Measurements from ENCODE around the gene AXDND1.
A peak's percentile ranks its signal among the peaks of the same experiment; 100 is the strongest.

The AXDND1 gene

DNA sequence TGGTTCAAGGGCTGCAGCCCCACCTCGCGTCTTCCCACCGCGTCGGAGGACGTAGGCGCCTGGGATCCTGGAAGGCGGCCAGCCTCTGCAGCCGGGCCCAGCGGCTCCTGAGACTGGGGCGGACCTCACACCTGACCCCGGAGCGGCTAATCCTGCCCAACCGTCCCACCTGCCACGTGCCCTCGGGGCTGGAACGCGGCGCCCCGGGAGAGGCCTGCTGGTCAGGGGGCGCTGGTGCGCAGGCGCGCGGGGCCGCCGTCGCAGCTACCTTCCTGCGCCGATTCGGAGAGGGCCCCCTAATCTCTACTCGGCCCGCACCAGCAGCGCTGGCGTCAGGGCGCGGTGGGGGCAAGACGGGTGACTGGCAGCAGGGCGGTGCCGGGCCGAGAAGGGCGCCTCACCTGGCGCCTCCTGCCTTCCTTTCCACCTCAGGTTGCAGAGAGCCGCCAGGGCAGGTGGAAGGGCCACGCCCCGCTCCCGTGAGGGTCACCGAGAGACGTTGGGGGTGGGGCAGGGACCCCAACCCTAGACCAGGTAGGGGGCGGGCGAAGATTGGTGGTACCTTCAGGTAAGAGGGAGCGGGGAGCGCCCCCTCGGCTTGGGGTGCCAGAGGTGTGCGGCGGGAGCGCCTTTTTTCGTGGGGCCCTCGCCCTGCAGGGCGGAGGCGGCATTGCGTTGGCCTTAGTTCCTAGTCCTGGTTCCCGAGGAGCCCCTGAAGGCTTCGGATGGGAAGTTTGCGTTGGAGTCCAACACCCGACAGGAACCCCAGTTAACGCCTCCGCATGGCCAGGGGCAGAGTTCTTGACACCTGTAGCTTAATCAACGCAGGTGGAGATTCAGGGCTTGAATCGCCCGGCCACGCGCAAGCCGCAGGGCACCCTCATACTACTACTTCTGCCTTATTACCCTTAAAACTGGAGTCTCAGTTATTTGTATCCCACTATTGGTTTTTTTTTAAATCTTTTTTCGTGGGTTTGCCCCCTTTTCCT, 226.1 kb downstream of the AXDND1 start, which contains the start of gene TDRD5:
Gene TDRD5, plus strand, starts transcription at position 241 of the 989 bp plus-strand sequence. CDS start 784 bp downstream, outside the sequence.
- H3K27ac ChIP-seq (ENCODE audit: low read length), result no peak within 1 kb of the TSS
- H3K4me3 ChIP-seq (ENCODE audit: low read length), result peak within 1 kb of the TSS; percentile 8; the same call in 1 of the 2 replicates
- H3K27me3 ChIP-seq (ENCODE audit: control insufficient read depth, insufficient read depth, low read length), result peaks cover 2% of the 10 kb centered on the region; the same call in 1 of the 2 replicates
- DNase-seq (ENCODE audit: low read depth, low spot score), result no peak
- H3K36me3 ChIP-seq (ENCODE audit: control insufficient read depth, insufficient read depth, low read length), result no peaks in the 10 kb centered on the region; the same call in 1 of the 2 replicates
- H3K9me3 ChIP-seq (ENCODE audit: control insufficient read depth, insufficient read depth, low read length), result no peaks in the 10 kb centered on the region
- WGBS (ENCODE audit: insufficient coverage, insufficient read length), result no CpG with 5 or more reads among the region's 75 CpGs
- H3K4me1 ChIP-seq (ENCODE audit: control insufficient read depth, insufficient read depth, low read length), result no peaks in the 10 kb centered on the region; the same call in 1 of the 2 replicates

DNA sequence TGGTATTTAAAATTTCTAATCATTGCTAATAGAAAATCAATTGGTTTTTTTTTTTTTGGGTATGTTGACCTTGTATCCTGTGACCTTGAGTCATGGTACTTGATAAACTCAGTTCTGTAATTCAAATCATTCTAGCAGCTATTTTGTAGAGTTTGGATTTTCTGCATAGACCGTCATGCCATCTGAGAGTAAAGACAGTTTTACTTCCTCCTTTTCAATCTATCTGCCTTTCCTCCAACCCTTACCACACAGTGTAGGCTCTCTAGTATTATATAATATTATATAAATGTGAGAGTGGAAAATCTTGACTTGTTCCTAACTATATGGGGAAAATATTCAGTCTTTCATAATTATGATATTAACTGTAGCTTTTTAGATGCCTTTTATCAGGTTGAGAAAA, 232.9 kb downstream of the AXDND1 start:
- H3K4me1 ChIP-seq (ENCODE audit: control insufficient read depth, insufficient read depth, low read length), result no peaks in the 10 kb centered on the region
- H3K4me3 ChIP-seq (ENCODE audit: low read length), result no peak overlapping the region
- H3K36me3 ChIP-seq (ENCODE audit: control insufficient read depth, insufficient read depth, low read length), result no peaks in the 10 kb centered on the region
- no peaks in the 10 kb centered on the region for H3K9me3 ChIP-seq (ENCODE audit: control insufficient read depth, insufficient read depth, low read length)
- H3K27ac ChIP-seq (ENCODE audit: low read length), result no peak overlapping the region
- no peaks in the 10 kb centered on the region for H3K27me3 ChIP-seq (ENCODE audit: control insufficient read depth, insufficient read depth, low read length)
- WGBS (ENCODE audit: insufficient coverage, insufficient read length), result no CpG with 5 or more reads among the region's 1 CpG
- no peak for DNase-seq (ENCODE audit: low read depth, low spot score)

DNA sequence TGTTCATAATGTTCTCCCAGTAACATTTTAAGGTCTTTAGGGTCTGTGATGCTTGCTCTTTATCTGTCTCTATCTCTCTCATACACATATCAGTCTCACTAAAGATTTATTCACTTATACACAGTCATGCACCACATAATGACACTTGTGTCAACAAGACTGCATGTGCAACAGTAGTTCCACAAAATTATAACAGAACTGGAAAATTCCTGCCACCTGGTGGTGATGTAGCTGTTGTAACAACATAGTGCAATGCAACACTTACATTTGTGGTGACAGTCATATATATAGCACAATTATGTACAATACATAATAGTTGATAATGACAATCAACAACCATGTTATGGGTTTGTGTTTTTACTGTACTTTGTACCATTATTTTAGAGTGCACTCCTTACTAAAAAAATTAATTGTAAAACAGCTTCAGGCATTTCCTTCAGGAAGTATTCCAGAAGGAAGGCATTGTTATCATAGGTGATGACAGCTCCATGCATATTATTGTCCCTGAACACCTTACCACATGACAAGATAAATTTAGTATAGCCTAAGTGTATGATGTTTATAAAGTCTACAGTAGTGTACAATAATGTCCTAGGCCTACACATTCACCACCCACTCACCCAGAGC, 234.0 kb downstream of the AXDND1 start:
- Histone ChIP-seq H3K27me3 (ENCODE audit: control insufficient read depth, insufficient read depth, low read length) (no peaks in the 10 kb centered on the region), H3K36me3 (ENCODE audit: control insufficient read depth, insufficient read depth, low read length) (no peaks in the 10 kb centered on the region), H3K27ac (ENCODE audit: low read length) (no peak overlapping the region), H3K4me1 (ENCODE audit: control insufficient read depth, insufficient read depth, low read length) (no peaks in the 10 kb centered on the region), H3K9me3 (ENCODE audit: control insufficient read depth, insufficient read depth, low read length) (no peaks in the 10 kb centered on the region), H3K4me3 (ENCODE audit: low read length) (no peak overlapping the region)
- DNase-seq (ENCODE audit: low read depth, low spot score), result no peak

DNA sequence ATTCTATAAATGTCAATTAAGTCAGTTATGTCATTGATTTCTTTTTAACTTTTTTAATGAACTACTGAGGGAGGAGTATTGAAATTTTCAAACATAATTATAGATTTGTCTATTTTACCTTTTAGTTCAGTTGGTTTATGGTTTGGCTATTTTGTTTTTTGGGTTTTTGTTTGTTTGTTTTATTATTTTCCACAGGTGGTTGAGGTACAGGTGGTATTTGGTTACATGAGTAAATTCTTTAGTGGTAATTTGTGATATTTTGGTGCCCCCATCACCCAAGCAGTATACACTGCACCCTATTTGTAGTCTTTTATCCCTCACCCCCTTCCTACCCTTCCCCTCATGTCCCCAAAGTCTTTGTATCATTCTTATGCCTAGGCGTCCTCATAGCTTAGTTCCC, 235.3 kb downstream of the AXDND1 start:
- Histone ChIP-seq H3K9me3 (ENCODE audit: control insufficient read depth, insufficient read depth, low read length) (no peaks in the 10 kb centered on the region), H3K27ac (ENCODE audit: low read length) (no peak overlapping the region), H3K4me3 (ENCODE audit: low read length) (no peak overlapping the region), H3K27me3 (ENCODE audit: control insufficient read depth, insufficient read depth, low read length) (no peaks in the 10 kb centered on the region), H3K36me3 (ENCODE audit: control insufficient read depth, insufficient read depth, low read length) (no peaks in the 10 kb centered on the region), H3K4me1 (ENCODE audit: control insufficient read depth, insufficient read depth, low read length) (no peaks in the 10 kb centered on the region)
- DNase-seq (ENCODE audit: low read depth, low spot score), result no peak
- WGBS (ENCODE audit: insufficient coverage, insufficient read length), result no CpG with 5 or more reads among the region's 1 CpG
